Ovary (tissue), 9 donors: ENCODE results near the gene ITPK1. TPM values are rescaled to one million over a fixed set of nuclear protein-coding genes. Genes with fewer than 3 reads are reported as not detected.
A peak's percentile ranks its signal among the peaks of the same experiment; 100 is the strongest.

Experiments
- DNase-seq, 5 donors: peaks; one replicate each; pipeline ENCODE4 v3.0.0-alpha.2; 2019 to 2020
- H3K27ac ChIP-seq, 2 donors: fragments of 200-600 bp; one replicate each; pipeline versions ENCODE4 v1.5.1 to v1.8.0; 2019 to 2022
- H3K27me3 ChIP-seq: fragments of 200-600 bp; one replicate; pipeline ENCODE4 v1.8.0; 2022
- H3K36me3 ChIP-seq: fragments of 200-600 bp; sonication (generic); one replicate; pipeline ENCODE4 v1.5.1; 2019
- H3K4me1 ChIP-seq: one replicate; pipeline ENCODE4 v1.8.1; 2013; ENCODE audit warnings: mild to moderate bottlenecking, moderate library complexity; ENCODE audit not compliant: insufficient read depth
- H3K4me3 ChIP-seq: fragments of 200-600 bp; sonication (generic); one replicate; pipeline ENCODE4 v1.5.1; 2017
- H3K9me3 ChIP-seq, 2 donors: fragments of 200-600 bp in 1 of 2; sonication (generic) in 1 of 2; one replicate each; pipeline versions ENCODE4 v1.5.1 to v1.8.1; 2013 to 2019; ENCODE audit warnings: mild to moderate bottlenecking in 1 of 2, moderate library complexity in 1 of 2
- EP300 ChIP-seq: sonication (generic); formaldehyde crosslinking; IDR thresholded peaks from one replicate; pipeline ENCODE4 v1.6.1; 2017; ENCODE audit warnings: antibody characterized with exemption
- POLR2A ChIP-seq: fragments of 450-650 bp; IDR thresholded peaks from one replicate; pipeline ENCODE4 v1.6.1; 2017; ENCODE audit warnings: antibody characterized with exemption, mild to moderate bottlenecking, moderate library complexity
- WGBS, 3 donors: extraction: QIAGEN DNeasy Blood & Tissue Kit in 1 of 3; methylation state at CpG; one replicate each; pipeline versions ENCODE4 v1.1.5 to v1.1.7; 2013 to 2017; 5-methylcytosine and 5-hydroxymethylcytosine counted together
- intact Hi-C, 4 donors: fragments of 100-400 bp; cut with DNase I; formaldehyde crosslinking; loops; one replicate each; pipeline versions ENCODE4 v1.11.0 to v1.15.1; 2022 to 2023
- polyA plus RNA-seq, 2 donors: library from polyadenylated mRNA; stranded (reverse); fragments of 200-250 nt in 1 of 2; fragments of 350-450 nt in 1 of 2; fragmentation: Illumina TruSeq in 1 of 2; extraction: RNeasy Lipid Tissue Mini Kit (QIAGEN cat#74804) in 1 of 2; gene quantifications; one replicate each; pipeline ENCODE4 v1.2.3, GENCODE V29; 2013 to 2014
- total RNA-seq, 7 donors: library from RNA; depleted of rRNA in 2 of 7; stranded (reverse); fragments of >200 nt in 2 of 7; fragmentation: NEBNext Ultra II Directional in 3 of 7; extraction: Animal tissue kit (Norgen Biotek cat#: 25700) in 3 of 7; gene quantifications; one replicate each; pipeline versions ENCODE4 v1.1.0 to v1.2.4, GENCODE V29; 2016 to 2023
- TF ChIP-seq, protein P1 (sequence below), 3 donors: fragments of 450-650 bp in 2 of 3; fragments of 200-600 bp in 1 of 3; IDR thresholded peaks; one replicate each; pipeline versions ENCODE4 v1.5.1 to v1.8.0; 2016 to 2022; ENCODE audit warnings: antibody characterized with exemption in 3 of 3, mild to moderate bottlenecking in 1 of 3
- donor health status: DM: no; HTN: no; CAD: no; lungs with moderate emphysema.
- donor health status: DM: no; HTN: no; CAD: no.
- donor health status: Bipolar disorder and iron deficiency.
- donor health status: DM: yes; HTN: yes; CAD: no.
- donor health status: DM: no; HTN: no; CAD: no.
- donor health status: DM: yes; HTN: yes; CAD: no.

Gene ITPK1
- total and polyA plus RNA-seq, 9 donors, result 23.6 to 57.8 (median 49.3) TPM

DNA sequence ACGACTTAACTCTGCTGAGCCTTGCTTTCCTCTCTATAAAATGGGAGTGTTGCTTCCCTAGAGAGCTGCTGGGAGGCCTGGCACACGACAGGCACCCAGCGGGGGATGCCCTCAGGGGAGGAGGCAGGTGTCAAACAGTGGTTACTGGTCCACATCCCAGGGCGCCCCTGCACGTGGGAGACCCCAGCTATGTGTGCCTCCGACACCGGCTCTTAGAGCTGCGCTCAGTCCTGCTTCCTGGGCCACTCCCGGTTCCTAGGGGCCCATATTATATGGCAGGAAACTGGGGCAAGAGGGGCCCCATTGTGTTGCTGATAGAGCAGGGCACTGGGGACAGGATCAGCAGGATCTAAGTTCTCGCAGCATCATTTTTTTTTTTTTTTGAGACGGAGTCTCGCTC, 145.5 kb downstream of the ITPK1 start:
- H3K27ac ChIP-seq, result no peak overlapping the region
- H3K36me3 ChIP-seq, result no peaks in the 10 kb centered on the region
- no peak overlapping the region for H3K4me3 ChIP-seq
- no peaks in the 10 kb centered on the region for H3K4me1 ChIP-seq
- WGBS, 3 donors, result 87 to 90% (median 90%) methylated on average over 12 of the region's 12 CpGs
- intact Hi-C loops, result loop anchor here in 1 of 4 donors (5.0 kb wide), 1 partner anchor 147 kb away; the partner anchor contains the start of gene ITPK1
- no peaks in the 10 kb centered on the region for H3K9me3 ChIP-seq
- no peak for DNase-seq
- no peaks in the 10 kb centered on the region for H3K27me3 ChIP-seq
- no peak for TF ChIP-seq EP300

- Histone ChIP-seq H3K4me3 (no peak overlapping the region), H3K27me3 (no peaks in the 10 kb centered on the region), H3K36me3 (no peaks in the 10 kb centered on the region), H3K27ac (no peak overlapping the region), H3K9me3 (no peaks in the 10 kb centered on the region), H3K4me1 (no peaks in the 10 kb centered on the region)
- 59 to 72% (median 63%) methylated on average over 12 of the region's 12 CpGs for WGBS, 3 donors
- TF ChIP-seq, protein P1, sequence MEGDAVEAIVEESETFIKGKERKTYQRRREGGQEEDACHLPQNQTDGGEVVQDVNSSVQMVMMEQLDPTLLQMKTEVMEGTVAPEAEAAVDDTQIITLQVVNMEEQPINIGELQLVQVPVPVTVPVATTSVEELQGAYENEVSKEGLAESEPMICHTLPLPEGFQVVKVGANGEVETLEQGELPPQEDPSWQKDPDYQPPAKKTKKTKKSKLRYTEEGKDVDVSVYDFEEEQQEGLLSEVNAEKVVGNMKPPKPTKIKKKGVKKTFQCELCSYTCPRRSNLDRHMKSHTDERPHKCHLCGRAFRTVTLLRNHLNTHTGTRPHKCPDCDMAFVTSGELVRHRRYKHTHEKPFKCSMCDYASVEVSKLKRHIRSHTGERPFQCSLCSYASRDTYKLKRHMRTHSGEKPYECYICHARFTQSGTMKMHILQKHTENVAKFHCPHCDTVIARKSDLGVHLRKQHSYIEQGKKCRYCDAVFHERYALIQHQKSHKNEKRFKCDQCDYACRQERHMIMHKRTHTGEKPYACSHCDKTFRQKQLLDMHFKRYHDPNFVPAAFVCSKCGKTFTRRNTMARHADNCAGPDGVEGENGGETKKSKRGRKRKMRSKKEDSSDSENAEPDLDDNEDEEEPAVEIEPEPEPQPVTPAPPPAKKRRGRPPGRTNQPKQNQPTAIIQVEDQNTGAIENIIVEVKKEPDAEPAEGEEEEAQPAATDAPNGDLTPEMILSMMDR (IDR thresholded peaks at IDR 0.05), result no peak
- no peak for TF ChIP-seq POLR2A
- no peak for TF ChIP-seq EP300
- DNase-seq, result peak in 1 of 5 donors; percentile 49
- intact Hi-C loops, result loop anchor here in 1 of 4 donors (5.0 kb wide), 1 partner anchor 147 kb away; the partner anchor contains the start of gene ITPK1
Measured at GRCh38 chr14:92969871-92970270, 145.9 kb downstream of the ITPK1 start.

- intact Hi-C loops, result no loop called here
- no peak overlapping the region for H3K27ac ChIP-seq
- TF ChIP-seq EP300 (no peak), POLR2A (no peak)
- TF ChIP-seq, protein P1 (IDR thresholded peaks at IDR 0.05), result no peak
- H3K36me3 ChIP-seq, result no peaks in the 10 kb centered on the region
- H3K27me3 ChIP-seq, result no peaks in the 10 kb centered on the region
- no peaks in the 10 kb centered on the region for H3K4me1 ChIP-seq
- H3K9me3 ChIP-seq, result no peaks in the 10 kb centered on the region
- 85 to 95% (median 86%) methylated on average over 9 to 10 of the region's 10 CpGs for WGBS, 3 donors
- H3K4me3 ChIP-seq, result no peak overlapping the region
- DNase-seq, result no peak
Measured at GRCh38 chr14:92969430-92969829, 146.3 kb downstream of the ITPK1 start.

DNA sequence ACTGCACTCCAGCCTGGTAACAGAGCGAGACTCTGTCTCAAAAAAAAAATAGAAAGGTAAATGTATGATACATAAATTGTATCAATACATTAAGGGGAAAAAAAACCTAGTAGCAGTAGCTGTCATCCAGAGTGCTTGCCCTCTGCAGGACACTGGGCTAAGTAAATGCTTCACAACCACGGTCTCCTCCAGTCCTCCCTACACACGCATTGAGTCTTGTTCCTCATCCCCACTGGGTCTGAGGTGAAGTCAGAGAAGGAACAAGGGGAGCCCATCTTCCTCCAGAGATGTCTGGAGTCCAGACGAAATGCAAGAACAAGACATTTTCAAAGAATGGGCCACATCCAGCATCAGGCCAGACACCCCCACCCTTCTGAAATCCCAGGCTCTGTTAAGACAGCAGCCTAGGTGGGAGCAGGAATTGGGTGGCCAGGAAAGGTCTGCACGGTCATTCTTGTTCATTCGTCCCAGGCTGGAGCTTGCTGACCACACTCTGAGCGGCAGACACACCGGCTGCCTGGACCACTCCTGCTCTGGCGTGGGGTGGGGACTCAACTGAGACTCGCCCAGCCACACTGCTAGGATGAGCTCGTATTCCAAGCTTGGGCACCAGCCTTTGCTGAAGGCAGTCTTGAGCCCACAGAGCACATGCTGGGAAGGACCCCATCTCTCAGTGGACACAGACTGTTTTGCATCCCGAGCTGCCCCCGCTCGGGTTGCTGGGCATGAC, 147.3 kb downstream of the ITPK1 start:
- H3K4me1 ChIP-seq, result no peaks in the 10 kb centered on the region
- H3K4me3 ChIP-seq, result no peak overlapping the region
- H3K9me3 ChIP-seq, result no peaks in the 10 kb centered on the region
- no peak overlapping the region for H3K27ac ChIP-seq
- 90 to 94% (median 91%) methylated on average over 14 of the region's 14 CpGs for WGBS, 3 donors
- no peaks in the 10 kb centered on the region for H3K27me3 ChIP-seq
- no peak for DNase-seq
- no peaks in the 10 kb centered on the region for H3K36me3 ChIP-seq
- intact Hi-C loops, result no loop called here
- no peak for TF ChIP-seq EP300
- TF ChIP-seq, protein P1 (IDR thresholded peaks at IDR 0.05), result no peak
- TF ChIP-seq POLR2A, result no peak

DNA sequence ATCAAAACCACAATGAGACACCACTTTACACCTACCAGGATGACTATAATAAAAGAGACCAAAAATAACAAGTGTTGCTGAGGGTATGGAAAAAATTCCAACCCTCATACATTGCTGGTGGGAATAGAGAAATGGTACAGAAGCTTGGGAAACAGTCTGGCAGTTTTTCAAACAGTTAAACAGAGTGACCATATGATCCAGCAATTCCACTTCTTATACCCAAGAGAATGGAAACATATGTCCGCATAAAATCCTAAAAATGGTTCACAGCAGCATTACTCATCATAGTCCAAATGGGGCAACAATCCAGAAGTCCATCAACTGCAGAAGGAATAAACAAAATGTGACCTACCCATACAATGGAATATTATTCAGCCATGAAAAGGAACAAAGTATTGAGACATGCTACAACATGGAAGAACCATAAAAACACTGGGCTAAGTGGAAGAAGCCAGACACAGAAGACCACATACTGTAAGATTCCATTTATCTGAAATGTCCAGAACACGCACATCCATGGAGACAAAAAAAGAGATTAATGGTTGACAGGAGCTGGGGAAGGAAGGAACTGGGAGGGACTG, 148.3 kb downstream of the ITPK1 start:
- H3K4me1 ChIP-seq, result no peaks in the 10 kb centered on the region
- WGBS, 3 donors, result 85 to 97% (median 89%) methylated on average over 2 of the region's 2 CpGs
- H3K36me3 ChIP-seq, result no peaks in the 10 kb centered on the region
- H3K4me3 ChIP-seq, result no peak overlapping the region
- DNase-seq, result no peak
- TF ChIP-seq, protein P1 (IDR thresholded peaks at IDR 0.05), result no peak
- TF ChIP-seq POLR2A, result no peak
- TF ChIP-seq EP300, result no peak
- intact Hi-C loops, result no loop called here
- no peaks in the 10 kb centered on the region for H3K27me3 ChIP-seq
- H3K9me3 ChIP-seq, result no peaks in the 10 kb centered on the region
- H3K27ac ChIP-seq, result no peak overlapping the region
